GM21786 (cell line): ENCODE results near the gene BCOR.
A peak's percentile ranks its signal among the peaks of the same experiment; 100 is the strongest.

Experiments used
- ATAC-seq: cut with Tn5 transposase; IDR thresholded peaks from one replicate; pipeline ENCODE4 v1.9.1; 2021; ENCODE audit not compliant: unreplicated experiment

Gene BCOR

DNA sequence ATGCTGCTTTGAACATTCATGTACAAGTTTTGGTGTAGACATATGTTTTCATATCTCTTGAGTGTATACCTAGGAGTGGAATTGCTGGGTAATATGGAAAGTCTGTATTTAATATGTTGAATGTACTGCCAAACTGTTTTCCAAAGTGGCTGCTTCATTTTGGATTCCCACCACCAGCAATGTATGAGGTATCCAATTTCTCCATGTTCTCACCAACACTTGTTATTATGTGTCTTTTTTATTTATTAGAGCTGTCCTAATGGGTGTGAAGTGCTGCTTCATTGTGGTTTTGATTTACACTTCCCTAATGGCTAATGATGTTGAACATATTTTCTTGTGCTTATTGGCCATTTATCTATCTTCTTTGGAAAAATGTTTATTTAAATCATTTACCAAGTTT lies 60.4 kb downstream of the BCOR start:
- ATAC-seq = no peak

DNA sequence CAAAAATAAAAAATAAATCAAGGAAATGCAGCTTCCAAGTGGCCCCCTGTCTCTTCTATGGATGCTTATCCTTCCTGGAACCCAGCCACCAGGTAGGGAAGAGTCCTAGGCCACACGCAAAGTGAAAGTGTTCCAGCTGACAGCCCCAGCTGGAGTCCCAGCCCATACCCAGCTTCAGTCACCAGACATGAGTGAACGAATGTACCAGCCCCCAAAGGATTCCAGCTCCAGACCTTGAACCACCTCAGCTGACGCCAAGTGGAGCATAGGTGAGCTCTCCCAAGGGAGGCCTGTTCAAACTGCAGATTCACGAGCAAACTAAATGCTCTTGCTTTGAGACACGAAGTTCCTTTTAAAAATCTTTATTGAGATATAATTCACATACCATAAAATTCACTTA lies 62.0 kb downstream of the BCOR start:
- no peak for ATAC-seq

DNA sequence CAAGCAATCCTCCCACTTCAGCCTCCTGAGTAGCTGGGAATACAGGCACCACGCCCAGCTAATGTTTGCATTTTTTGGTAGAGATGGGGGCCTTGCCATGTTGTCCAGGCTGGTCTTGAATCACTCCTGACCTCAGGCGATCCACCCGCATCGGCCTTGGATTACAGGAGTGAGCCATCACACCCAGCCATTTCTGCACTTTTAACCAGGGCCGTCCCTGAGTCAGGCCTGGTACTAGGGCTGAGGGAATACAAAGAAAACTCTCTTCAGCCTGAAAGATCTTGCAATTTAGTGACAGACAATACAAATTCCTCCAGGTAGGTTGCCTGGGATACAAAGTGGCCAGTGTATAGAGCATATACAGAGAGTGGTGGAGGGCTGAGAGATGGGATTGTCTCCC lies 65.8 kb downstream of the BCOR start:
- no peak for ATAC-seq

DNA sequence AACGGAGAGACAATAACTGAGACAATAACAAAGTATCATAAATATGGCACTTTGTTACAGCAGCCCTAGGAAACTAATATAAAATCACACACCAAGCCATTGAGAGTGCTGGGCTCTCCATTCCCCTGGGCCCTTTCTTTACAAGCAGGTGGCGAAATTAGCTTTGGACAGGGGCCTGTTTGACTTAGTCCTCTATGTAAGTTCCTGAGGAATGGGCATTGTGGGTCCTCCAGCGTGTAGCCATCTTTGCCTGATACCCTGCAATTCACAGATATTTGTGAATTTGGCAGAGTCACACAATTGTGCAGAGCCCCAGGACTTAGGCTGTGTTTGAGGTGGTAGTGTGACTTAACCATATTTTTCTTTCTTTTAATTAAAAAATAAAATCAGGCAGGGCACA lies 67.6 kb downstream of the BCOR start:
- no peak for ATAC-seq

DNA sequence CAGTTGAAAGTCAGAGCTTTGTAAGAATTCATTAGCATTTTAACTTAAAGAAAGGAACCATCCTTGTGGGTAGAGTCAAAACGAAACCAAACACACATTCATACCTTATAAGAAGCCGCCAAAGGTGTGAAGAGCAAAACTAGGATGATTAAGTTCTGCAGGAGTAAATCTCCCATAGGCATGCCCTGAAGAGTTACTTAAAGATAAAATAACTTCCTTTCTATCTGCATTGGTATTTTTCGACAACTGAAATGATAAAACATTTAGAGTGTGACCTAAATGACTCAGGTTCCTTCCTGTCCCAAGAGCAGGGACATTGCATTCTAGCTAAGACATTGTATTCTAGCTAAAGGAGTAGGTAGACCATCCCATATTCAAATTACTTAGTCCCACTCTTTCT lies 75.3 kb downstream of the BCOR start:
- no peak for ATAC-seq

DNA sequence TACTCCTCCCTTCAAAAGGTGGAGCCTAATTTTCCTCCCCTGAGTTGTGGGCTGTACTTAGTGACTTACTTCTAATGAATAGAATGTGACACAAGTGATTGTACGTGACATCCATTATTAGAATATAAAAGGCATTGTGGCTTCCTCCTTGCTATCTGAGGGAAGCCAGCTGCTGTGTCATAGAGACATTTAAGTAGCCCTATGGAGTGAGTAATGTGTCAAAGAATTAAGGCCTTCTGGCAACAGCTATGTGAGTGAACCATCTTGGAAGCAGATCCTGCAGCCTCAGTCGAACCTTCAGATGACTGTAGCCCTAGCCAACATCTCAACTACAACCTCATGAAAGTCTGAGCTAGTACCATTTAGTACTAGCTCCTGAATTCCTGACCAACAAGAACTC lies 76.1 kb downstream of the BCOR start:
- no peak for ATAC-seq

DNA sequence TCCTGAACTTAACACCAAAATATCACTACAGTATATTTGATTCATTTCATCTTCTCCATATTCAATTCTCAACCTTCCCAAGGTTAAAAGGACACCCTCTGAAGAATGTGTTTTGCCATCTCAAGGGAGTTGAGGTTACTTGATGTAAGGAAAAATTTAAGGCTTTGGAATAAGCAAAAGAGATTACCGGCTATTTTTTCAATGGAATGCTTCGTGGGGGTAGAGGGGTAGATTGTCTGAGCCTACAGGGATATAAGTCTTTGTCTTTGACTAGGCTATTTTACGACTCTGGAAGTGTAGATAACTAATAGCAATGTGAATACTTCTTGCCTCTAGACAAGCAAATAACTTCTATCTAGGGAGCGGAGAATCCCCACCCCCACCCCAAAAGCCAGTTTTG lies 78.2 kb downstream of the BCOR start:
- no peak for ATAC-seq

DNA sequence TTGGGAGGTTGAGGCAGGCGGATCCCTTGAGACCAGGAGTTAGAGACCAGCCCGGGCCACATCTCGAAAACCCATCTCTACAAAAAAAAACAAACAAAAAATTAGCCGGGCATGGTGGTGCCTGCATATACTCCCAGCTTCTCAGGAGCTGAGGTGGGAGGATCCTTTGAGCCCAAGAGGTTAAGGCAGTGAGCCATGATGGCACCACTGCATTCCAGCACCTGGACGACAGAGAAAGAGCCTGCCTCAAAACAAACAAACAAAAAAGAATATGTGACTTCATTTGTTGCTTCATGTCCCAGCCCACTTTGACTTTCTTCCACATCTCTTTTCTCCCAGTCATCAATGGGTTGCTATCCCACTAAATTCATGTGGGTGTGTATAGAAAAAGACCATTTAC lies 79.7 kb downstream of the BCOR start:
- no peak for ATAC-seq

DNA sequence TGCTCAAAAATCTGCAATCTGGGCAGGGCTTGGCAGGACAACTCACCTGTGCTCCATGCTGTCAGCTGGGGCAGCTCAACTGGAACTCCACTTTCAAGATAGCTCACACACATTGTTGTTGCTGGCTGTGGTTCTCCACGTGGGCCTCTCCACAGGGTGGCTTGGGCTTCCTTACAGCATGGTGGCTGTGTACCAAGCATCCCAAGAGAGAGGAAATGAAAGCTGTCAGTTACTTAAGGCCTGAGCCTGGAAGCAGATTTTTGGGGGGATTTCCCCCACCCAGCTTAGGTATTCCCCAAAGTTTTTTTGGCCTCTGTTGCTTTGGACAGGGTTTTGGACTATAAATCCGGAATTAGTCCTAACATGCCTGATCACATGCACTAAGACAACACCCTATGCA lies 81.0 kb downstream of the BCOR start:
- ATAC-seq = no peak

DNA sequence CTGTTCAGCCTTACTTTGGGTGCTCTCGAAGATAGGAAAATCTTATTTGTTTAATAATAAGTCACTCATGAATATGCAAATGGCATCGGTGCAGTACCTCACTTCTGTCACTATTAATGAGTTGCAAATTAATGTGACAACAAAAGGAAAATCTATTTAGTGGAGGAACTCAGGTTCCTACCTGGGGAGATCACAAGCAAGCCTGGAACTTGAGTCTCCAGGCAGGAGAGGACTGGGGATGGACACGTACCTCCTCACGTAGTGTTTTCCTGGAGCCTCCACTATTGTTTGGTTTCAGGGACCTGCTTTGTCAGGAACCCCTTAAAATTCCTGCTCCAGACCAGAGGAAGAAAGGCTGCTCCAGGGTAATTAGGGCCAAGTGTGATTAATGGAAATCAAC lies 82.1 kb downstream of the BCOR start:
- no peak for ATAC-seq

DNA sequence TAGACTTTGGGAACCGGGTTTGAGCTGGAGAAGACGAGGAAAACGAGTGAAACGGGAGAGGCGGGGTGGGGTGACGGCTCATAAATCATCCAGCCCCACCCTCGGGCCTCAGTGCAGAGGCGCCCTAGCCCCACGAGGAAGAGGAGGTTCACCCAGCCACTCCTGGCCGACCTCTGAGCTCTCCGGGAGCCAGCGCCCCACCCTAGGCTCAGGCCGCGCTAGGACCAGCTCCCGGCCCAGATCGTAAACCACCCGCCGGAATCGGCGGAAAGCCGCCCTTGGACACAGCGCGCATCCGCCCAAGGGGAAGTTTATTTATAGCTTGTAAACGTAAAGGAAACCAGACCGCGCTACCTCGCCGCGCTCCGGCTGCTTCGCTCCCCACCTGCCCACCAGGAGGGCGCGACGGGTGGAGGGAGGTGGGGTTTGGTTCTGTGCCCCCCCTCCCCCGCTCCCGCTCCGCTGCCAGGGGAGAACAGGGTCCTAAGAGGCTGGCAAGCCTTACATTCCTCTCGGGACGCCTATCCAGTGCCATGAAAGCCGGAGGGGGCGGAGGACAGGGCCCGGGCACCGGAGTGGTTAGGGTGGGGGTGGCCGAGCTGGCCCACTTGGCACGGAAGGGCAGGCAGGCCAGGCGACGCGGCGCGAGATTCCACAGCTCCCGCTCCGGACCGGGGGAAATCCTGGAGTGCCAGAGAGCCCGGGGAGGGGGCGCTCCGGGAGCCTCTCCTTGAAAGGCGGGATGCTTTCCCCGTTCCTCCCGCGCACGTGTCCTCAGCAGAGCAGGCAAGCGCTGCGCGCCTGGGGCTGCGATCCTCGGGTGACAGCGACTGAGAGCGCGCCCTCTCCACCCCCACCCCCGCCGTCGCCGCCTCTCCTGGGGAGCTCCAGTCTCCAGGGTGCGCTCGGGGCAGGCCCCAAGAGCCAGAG lies 84.2 kb downstream of the BCOR start:
- peak; percentile 60 for ATAC-seq

DNA sequence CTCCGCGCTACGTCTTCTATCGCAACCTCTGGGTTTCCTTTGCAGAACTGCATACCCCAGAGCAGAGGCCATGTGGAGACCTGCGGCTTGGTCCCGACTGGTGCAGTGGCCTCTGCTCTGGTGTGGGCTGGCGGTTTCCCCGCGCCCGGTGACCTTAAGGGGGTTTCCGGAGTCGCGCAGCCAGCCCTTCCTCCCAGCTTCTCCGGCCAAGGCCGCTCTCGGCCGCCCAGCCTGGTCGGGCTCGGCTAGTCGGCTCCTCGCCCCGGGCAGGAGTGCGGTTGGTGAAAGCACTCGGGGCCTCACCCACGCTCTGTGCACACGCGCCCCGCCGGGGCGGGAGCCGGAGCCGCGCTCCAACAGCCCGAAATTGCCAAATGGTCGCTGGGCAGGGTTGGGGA lies 84.9 kb downstream of the BCOR start:
- peak; percentile 19 for ATAC-seq

DNA sequence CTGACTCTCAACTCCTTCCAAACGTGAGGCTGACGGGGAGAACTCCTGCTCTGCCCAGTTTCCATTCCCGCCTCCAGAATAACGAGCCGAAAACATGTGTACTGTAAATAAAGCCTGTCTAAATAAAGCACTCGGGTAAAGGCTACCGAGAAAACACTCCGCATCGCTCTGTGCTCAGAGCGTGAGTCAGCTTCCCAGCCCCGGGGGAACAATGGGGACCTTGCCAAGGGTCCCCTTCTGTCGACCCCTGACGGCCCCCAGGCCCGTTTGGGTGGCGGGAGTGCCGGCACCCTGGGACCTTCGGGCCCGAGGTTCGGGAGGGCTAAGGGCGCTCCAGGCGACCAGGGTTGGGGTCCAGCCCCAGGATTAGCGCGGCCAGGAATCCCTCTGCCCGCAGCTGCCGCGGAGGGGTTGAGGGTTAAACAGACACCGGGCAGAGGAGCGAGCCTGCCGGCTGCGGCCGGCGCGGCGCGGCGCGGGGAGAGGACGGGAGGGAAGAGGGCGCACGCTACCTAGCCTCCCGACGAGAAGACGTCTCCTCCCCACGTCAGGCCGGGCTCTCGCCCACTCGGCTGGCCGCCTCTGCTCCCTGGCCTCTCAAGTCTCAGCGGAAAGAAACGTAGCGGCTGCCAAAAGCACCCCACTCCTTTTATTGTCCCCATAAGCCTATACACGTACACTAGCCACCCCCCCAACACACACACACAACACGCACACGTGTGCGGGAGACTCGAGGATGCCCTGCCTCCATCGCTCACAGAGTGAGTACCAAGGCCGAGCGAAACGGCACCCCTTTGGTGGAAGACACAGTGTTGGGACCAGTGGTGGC lies 85.5 kb downstream of the BCOR start:
- no peak for ATAC-seq

DNA sequence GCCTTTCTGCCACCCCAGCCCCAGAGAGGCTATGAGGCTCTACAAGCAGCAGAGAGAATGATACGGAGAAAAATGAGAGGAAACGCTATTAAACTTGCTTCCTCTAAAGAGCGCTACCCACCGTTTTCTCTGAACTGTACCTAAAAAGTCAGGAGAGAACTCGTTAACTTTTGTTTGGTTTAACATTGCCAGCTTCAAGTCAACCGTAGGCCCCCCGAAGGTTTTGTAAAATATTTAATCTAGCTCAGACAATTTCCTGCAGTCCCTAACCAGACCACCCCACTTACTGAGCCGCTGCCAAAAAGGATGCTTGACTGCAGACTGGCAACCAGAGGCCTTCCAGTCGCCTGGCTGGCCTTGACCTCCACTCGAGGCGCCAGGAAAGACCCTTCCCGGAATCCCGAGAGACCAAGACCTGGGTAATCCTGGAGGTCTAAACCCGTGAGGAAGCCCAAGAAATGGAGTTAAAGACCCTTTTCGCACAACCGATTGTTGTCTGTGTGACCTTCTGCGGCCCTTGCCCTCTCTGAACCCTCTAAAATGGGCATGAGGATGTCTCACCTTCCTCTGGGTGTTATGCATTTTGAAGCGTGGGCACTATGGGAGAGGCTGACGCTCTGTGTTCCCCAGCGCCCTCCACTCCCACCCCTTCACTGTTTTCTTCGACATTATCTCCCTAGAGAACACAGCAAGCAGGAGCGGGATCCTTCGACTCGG lies 86.3 kb downstream of the BCOR start:
- ATAC-seq = no peak

DNA sequence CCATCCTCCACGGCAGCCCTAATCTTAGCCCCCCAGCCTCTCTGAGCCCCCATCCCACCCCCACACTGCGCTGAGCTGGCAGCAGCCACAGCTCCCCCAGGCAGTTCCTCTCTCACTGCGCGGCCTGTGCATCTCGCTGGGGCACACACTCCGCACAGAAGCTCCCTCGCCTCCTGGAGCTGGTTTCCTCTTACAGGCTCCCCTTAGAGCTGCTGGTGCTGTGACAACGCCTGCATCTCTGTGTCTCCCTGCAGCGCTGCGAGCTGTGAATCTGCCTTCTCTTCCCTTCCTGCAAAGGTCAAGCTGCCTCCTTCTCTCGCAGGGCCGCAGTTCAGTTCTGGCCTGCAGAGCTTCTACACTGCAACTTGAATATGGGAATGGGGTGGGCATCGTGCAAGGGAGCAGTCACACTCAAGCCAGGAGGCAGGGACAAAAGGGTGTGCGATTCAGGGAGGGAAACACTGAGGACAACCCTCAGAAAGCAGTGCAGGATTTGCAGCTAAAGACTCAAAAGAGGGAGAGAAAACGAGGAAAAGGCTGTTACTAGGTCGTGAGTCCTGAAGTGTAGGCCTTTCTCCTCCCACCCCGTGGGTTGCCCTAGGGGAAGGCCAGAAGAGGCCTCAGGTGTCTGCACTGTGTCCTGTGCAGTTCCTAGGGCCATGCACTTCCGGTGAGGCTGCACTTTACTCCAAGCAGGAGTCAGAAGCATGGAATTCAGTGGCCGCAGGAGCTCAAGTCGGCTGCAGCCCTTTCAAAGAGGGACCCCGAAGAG lies 87.0 kb downstream of the BCOR start:
- no peak for ATAC-seq

DNA sequence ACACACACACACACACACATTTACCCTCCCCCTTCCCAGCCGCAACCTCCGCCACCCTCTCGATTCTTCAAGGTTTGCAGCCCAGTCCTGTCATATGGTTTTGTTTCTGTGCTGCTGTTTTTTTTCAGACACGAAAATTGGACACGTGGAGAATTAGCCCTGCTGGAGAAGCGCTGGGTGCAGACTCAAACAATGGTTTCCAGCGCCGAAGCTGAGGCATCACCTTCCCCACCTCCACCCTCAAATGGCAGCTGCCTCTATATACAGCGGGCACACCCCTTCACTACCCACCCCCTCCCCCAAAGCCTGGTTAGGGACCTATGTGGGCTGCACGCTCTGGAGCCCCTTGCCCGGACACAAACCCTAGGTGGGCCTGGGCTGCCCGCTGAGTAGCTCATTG lies 87.9 kb downstream of the BCOR start:
- no peak for ATAC-seq

DNA sequence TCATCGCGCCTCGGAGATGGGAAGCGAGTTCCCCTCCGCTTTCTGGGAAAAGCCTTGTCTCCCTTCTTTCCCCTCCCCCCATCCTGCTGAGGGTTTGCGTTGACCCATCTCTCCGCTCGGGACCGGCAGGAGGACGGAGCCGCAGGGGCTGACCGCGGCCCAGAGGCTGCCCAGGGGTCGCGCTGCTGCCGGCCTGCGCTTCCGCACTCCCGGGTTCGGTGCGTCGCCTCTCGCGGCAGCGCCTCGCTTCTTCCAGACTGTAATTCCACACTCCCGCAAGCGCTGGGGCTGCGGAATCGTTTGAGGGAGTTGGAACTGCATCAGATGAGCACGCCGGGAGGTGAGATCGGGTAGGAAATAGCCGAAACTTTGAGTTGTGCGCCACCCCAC lies 88.3 kb downstream of the BCOR start:
- no peak for ATAC-seq

DNA sequence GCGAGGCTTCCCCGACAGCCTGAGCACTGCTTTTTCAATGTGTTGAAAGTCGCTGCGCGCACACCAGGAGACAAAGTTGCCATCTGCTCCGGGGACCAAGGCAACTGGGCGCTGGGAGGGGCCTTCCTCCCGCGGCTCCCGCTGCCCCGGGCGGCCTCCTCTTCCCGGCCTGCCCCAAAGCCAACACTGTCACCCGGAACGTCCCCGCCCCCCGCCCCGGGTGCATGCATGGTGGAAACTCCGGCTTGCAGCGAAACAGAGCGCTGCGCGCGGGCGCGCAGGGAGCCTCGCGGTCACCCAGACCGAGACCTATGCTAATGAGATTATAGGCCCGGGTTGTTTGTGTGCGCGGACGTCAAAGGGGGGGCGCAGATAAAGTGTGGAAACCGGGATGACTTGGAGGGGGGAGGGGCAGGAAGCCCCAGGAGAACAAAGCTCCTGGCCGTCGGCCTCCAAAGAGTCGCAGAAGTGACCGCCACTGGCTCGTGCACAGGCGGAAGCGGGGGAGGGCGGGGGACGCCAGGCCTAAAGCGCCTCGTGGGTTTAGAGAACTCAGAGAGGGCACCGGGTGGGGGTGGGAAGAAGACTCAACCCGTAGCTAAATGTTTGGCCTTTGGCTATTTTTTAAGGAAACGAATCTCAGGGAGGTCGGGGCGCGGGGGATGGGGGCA lies 88.8 kb downstream of the BCOR start:
- ATAC-seq = no peak

DNA sequence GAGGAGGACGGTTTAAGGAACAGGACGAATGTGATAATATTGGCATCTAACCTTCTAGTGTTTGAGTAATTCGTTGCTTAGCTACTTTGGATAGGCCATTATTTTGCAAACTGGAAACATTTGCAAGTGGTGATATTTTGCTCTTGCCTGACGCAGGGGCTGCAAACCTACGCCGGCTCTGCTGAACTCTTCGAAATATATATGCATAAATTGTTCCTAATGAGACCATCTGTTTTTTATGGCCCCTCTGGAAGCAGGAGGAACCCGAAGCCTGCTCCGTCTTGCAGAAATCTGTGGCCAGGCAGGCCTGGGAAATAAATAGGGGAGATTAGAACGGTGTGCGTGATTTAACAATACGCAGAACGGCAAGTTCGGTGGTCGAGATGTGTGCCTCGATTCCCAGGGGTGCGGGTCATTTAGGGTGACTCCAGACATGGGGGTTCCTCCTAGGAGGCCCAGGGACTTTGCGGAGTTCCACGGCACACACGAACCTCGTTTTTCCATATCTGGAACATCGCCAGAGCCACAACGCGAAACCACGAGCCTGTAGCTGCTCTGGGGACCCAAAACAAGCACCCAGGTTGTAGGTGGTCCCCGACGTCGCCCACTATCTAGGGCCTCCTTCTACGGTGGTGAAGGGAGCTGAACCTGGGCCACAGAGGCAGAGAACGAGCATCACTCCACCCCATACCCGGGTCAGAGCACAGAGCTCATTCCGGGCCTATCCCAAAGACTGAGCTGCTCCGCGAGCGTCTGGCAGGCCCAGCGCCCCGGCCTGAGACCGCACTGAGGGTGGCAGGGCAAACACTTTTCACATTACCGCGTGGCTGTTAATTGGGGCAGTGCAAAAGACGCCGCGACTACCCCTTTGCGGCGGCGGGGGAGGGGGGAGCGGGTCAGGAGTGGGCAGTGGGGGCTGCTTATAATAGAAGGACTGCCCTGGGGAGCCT lies 89.7 kb downstream of the BCOR start:
- ATAC-seq = no peak
